Esophagus squamous epithelium (tissue), 5 donors: ENCODE data around the gene TSR3. TPM values are rescaled to one million over a fixed set of nuclear protein-coding genes. Genes with fewer than 3 reads are reported as not detected.

Experiments
- DNase-seq: peaks from one replicate; lab custom pipeline; 2025; lab: John Stamatoyannopoulos, UW
- H3K27ac ChIP-seq, 4 donors: fragments of 200-600 bp; sonication (generic); one replicate each; pipeline ENCODE4 v1.5.1; 2016 to 2019; ENCODE audit warnings: mild to moderate bottlenecking in 1 of 4
- H3K27me3 ChIP-seq, 4 donors: fragments of 200-600 bp; sonication (generic); 1 replicate in 3 of 4; 2 replicates in 1 of 4; pipeline versions ENCODE4 v1.5.1 to v1.6.0; 2017 to 2021; ENCODE audit warnings: antibody characterized with exemption in 1 of 4
- H3K36me3 ChIP-seq, 3 donors: fragments of 200-600 bp; sonication (generic); one replicate each; pipeline ENCODE4 v1.5.1; 2016 to 2019
- H3K4me1 ChIP-seq, 3 donors: fragments of 200-600 bp; sonication (generic); one replicate each; pipeline ENCODE4 v1.5.1; 2017 to 2019
- H3K4me3 ChIP-seq, 4 donors: fragments of 200-600 bp; sonication (generic); 1 replicate in 3 of 4; 2 replicates in 1 of 4; pipeline ENCODE4 v1.5.1; 2016 to 2019; ENCODE audit warnings: mild to moderate bottlenecking in 2 of 4, moderate library complexity in 1 of 4
- H3K9me3 ChIP-seq, 3 donors: fragments of 200-600 bp; sonication (generic); one replicate each; pipeline ENCODE4 v1.5.1; 2016 to 2019
- CTCF ChIP-seq, 6 experiments: fragments of 450-650 bp in 4 of 6; fragments of 200-600 bp in 2 of 6; sonication (generic) in 2 of 6; IDR thresholded peaks; one replicate each; pipeline ENCODE4 v1.5.1; 2016 to 2019; ENCODE audit warnings: antibody characterized with exemption in 6 of 6, mild to moderate bottlenecking in 4 of 6, moderate library complexity in 4 of 6
- POLR2A ChIP-seq, 4 donors: fragments of 450-650 bp; IDR thresholded peaks; one replicate each; pipeline ENCODE4 v1.6.1; 2017; ENCODE audit warnings: antibody characterized with exemption in 4 of 4, mild to moderate bottlenecking in 4 of 4, moderate library complexity in 3 of 4
- WGBS, 2 donors: methylation state at CpG; one replicate each; pipeline ENCODE4 v1.1.5; 2018; 5-methylcytosine and 5-hydroxymethylcytosine counted together
- intact Hi-C: fragments of 100-400 bp; cut with DNase I; formaldehyde crosslinking; loops from one replicate; pipeline ENCODE4 v1.15.0; 2022
- total RNA-seq, 4 donors: library from RNA; depleted of rRNA; stranded (reverse); fragments of >200 nt; gene quantifications; one replicate each; pipeline ENCODE4 v1.1.0, GENCODE V29; 2016
- donor health status: DM: yes; HTN: yes; CAD: no.

TSR3 gene
- total RNA-seq, 4 donors from 2014 or later, result 57.6 to 87.4 (median 70.5) TPM

GRCh38 chr16:1390239-1390779 lies 38.6 kb upstream of the TSR3 start:
- Histone ChIP-seq H3K27ac (no peak overlapping the region), H3K27me3 (no peaks in the 10 kb centered on the region), H3K4me1 (no peaks in the 10 kb centered on the region), H3K36me3 (peaks cover 4 to 100% (median 28%) of the 10 kb centered on the region in 3 donors), H3K9me3 (no peaks in the 10 kb centered on the region), H3K4me3 (no peak overlapping the region)
- TF ChIP-seq CTCF (IDR thresholded peaks at IDR 0.05) (no peak), POLR2A (IDR thresholded peaks at IDR 0.05) (no peak)
- WGBS, 2 donors, result 87 to 94% methylated on average over 18 to 28 of the region's 28 CpGs
- intact Hi-C loops, result no loop called here
- DNase-seq, result no peak

GRCh38 chr16:1389762-1390161 lies 38.1 kb upstream of the TSR3 start:
- 77 to 89% methylated on average over 3 to 6 of the region's 7 CpGs for WGBS, 2 donors
- Histone ChIP-seq H3K27me3 (no peaks in the 10 kb centered on the region), H3K27ac (no peak overlapping the region), H3K4me1 (no peaks in the 10 kb centered on the region), H3K4me3 (no peak overlapping the region), H3K9me3 (no peaks in the 10 kb centered on the region), H3K36me3 (peaks cover 4 to 100% (median 32%) of the 10 kb centered on the region in 3 donors)
- TF ChIP-seq CTCF (IDR thresholded peaks at IDR 0.05), result no peak
- TF ChIP-seq POLR2A (IDR thresholded peaks at IDR 0.05), result no peak
- intact Hi-C loops, result no loop called here
- no peak for DNase-seq

- 100% methylated on average over 1 to 2 of the region's 16 CpGs for WGBS, 2 donors
Observed at GRCh38 chr16:1387331-1387730, 35.7 kb upstream of the TSR3 start.

GRCh38 chr16:1385232-1385631 lies 33.6 kb upstream of the TSR3 start:
- intact Hi-C loops, result no loop called here
- H3K4me1 ChIP-seq, result peaks cover 0 to under 1% (median 0%) of the 10 kb centered on the region in 3 donors
- no peaks in the 10 kb centered on the region for H3K9me3 ChIP-seq
- H3K27me3 ChIP-seq, result no peaks in the 10 kb centered on the region
- peaks cover 0 to 98% (median 24%) of the 10 kb centered on the region in 3 donors for H3K36me3 ChIP-seq
- TF ChIP-seq POLR2A (IDR thresholded peaks at IDR 0.05) (no peak), CTCF (IDR thresholded peaks at IDR 0.05) (no peak)
- H3K27ac ChIP-seq, result no peak overlapping the region
- no peak for DNase-seq
- H3K4me3 ChIP-seq, result no peak overlapping the region
- WGBS, 2 donors, result 91 to 96% methylated on average over 13 to 27 of the region's 39 CpGs

More at GRCh38 chr16:1387331-1387730, 35.7 kb upstream of the TSR3 start:
- DNase-seq, result no peak
- intact Hi-C loops, result no loop called here
- TF ChIP-seq POLR2A (IDR thresholded peaks at IDR 0.05) (no peak), CTCF (IDR thresholded peaks at IDR 0.05) (no peak)
- H3K27me3 ChIP-seq, result no peaks in the 10 kb centered on the region
- no peak overlapping the region for H3K4me3 ChIP-seq
- H3K9me3 ChIP-seq, result no peaks in the 10 kb centered on the region
- no peak overlapping the region for H3K27ac ChIP-seq
- no peaks in the 10 kb centered on the region for H3K4me1 ChIP-seq
- peaks cover 0 to 100% (median 24%) of the 10 kb centered on the region in 3 donors for H3K36me3 ChIP-seq

GRCh38 chr16:1383556-1383955 lies 31.9 kb upstream of the TSR3 start:
- Histone ChIP-seq H3K36me3 (peaks cover 0 to 81% (median 13%) of the 10 kb centered on the region in 3 donors), H3K4me3 (no peak overlapping the region), H3K27me3 (no peaks in the 10 kb centered on the region), H3K4me1 (peaks cover 11 to 18% (median 11%) of the 10 kb centered on the region in 3 donors), H3K9me3 (no peaks in the 10 kb centered on the region), H3K27ac (no peak overlapping the region)
- TF ChIP-seq POLR2A (IDR thresholded peaks at IDR 0.05) (no peak), CTCF (IDR thresholded peaks at IDR 0.05) (no peak)
- no peak for DNase-seq
- WGBS, 2 donors, result 100% methylated on average over 1 to 4 of the region's 18 CpGs
- intact Hi-C loops, result no loop called here
